Measurements from ENCODE around the gene PAPSS1. TPM values are rescaled to one million over a fixed set of nuclear protein-coding genes. Genes with fewer than 3 reads are reported as not detected.

PAPSS1 gene
- total and polyA plus RNA-seq, 2 of the 8 experiments (the other 6 are each of a cell fraction or from before 2014, with no cell fraction given) = 79.2 to 98.5 TPM

GRCh38 chr4:107740950-107741701, 21.1 kb upstream of the PAPSS1 start (continued):
- no peak for TF ChIP-seq TAF7 (optimal IDR thresholded peaks at IDR 0.05; ENCODE audit: borderline replicate concordance, low read depth, low read length)
- no peak for TF ChIP-seq RNF2 (IDR thresholded peaks at IDR 0.05; ENCODE audit: borderline replicate concordance, low read depth, low read length, missing control alignments, poor library complexity, severe bottlenecking)

Data from H1 (cell line).